Pons (tissue), 1 donor: ENCODE results near the gene CEACAM18.
"Not testable (repeated sequence)": the region's sequence is repeated elsewhere in the genome, so short reads cannot be mapped to it uniquely, and the experiment has no call there.

Experiments
- DNase-seq: peaks from one replicate; pipeline ENCODE4 v3.0.0-alpha.2; 2016; ENCODE audit warnings: low spot score

Gene CEACAM18

GRCh38 chr19:51461723-51462161 is 16.6 kb upstream of the CEACAM18 start:
- peak; percentile 63 for DNase-seq

GRCh38 chr19:51462276-51462675 is 16.1 kb upstream of the CEACAM18 start:
- no peak for DNase-seq

GRCh38 chr19:51462681-51463080 is 15.7 kb upstream of the CEACAM18 start:
- DNase-seq: no peak

GRCh38 chr19:51463976-51464581 is 14.3 kb upstream of the CEACAM18 start:
- not testable (repeated sequence) for DNase-seq

- peak; percentile 36 for DNase-seq
Measured at GRCh38 chr19:51466723-51467122, 11.6 kb upstream of the CEACAM18 start.

GRCh38 chr19:51467864-51468544 is 10.3 kb upstream of the CEACAM18 start:
- DNase-seq: no peak

- no peak for DNase-seq
Measured at GRCh38 chr19:51468545-51468920, 9.8 kb upstream of the CEACAM18 start.

GRCh38 chr19:51469162-51469561 is 9.2 kb upstream of the CEACAM18 start:
- no peak for DNase-seq

GRCh38 chr19:51469629-51470028 is 8.7 kb upstream of the CEACAM18 start:
- DNase-seq: no peak

- DNase-seq: no peak
Measured at GRCh38 chr19:51470966-51471365, 7.4 kb upstream of the CEACAM18 start.

- no peak for DNase-seq
Measured at GRCh38 chr19:51471527-51471926, 6.8 kb upstream of the CEACAM18 start.

- no peak for DNase-seq
Measured at GRCh38 chr19:51472607-51473006, 5.7 kb upstream of the CEACAM18 start.

GRCh38 chr19:51473009-51473707 is 5.2 kb upstream of the CEACAM18 start:
- peak; percentile 68 for DNase-seq

- no peak for DNase-seq
Measured at GRCh38 chr19:51476164-51476563, 2.2 kb upstream of the CEACAM18 start.

GRCh38 chr19:51477344-51477743 is 995 bp upstream of the CEACAM18 start:
- no peak for DNase-seq

GRCh38 chr19:51479531-51480331 is 1.4 kb downstream of the CEACAM18 start:
- no peak for DNase-seq

GRCh38 chr19:51480590-51480989 is 2.3 kb downstream of the CEACAM18 start:
- DNase-seq: no peak

GRCh38 chr19:51485960-51486660 is 7.8 kb downstream of the CEACAM18 start:
- DNase-seq: no peak

GRCh38 chr19:51488491-51488890 is 10.2 kb downstream of the CEACAM18 start:
- no peak for DNase-seq

- no peak for DNase-seq
Measured at GRCh38 chr19:51489113-51489512, 10.8 kb downstream of the CEACAM18 start.

GRCh38 chr19:51490676-51491075 is 12.3 kb downstream of the CEACAM18 start:
- DNase-seq: no peak

GRCh38 chr19:51491586-51491985 is 13.2 kb downstream of the CEACAM18 start:
- no peak for DNase-seq
